KMS-11 (cell line): ENCODE results near the gene TIE1.

Source experiments
- H2AFZ ChIP-seq: fragments of 200-600 bp; sonication (generic); 2 replicates; pipeline ENCODE4 v1.6.1; 2016; ENCODE audit warnings: antibody characterized with exemption, mixed run types, low read depth
- H3K27ac ChIP-seq: fragments of 200-600 bp; sonication (generic); 2 replicates; pipeline ENCODE4 v1.6.1; 2016; ENCODE audit warnings: mild to moderate bottlenecking, mixed run types
- H3K27me3 ChIP-seq: fragments of 200-600 bp; sonication (generic); 2 replicates; pipeline ENCODE4 v1.6.1; 2017; ENCODE audit warnings: mild to moderate bottlenecking, low read depth, mixed run types, moderate library complexity; ENCODE audit not compliant: insufficient read depth
- H3K36me3 ChIP-seq: fragments of 200-600 bp; sonication (generic); 2 replicates; pipeline ENCODE4 v1.6.1; 2017; ENCODE audit warnings: mild to moderate bottlenecking, mixed run types; ENCODE audit not compliant: insufficient read depth
- H3K4me1 ChIP-seq: fragments of 200-600 bp; sonication (generic); 2 replicates; pipeline ENCODE4 v1.6.1; 2016; ENCODE audit warnings: mild to moderate bottlenecking, low read depth, mixed run types; ENCODE audit not compliant: poor library complexity, severe bottlenecking
- H3K4me2 ChIP-seq: fragments of 200-600 bp; sonication (generic); 2 replicates; pipeline ENCODE4 v1.7.0; 2016; ENCODE audit warnings: mild to moderate bottlenecking, mixed run types
- H3K4me3 ChIP-seq: fragments of 200-600 bp; sonication (generic); IDR thresholded peaks from 2 replicates; pipeline ENCODE4 v1.6.1; 2017; ENCODE audit warnings: low read depth, low read length, mixed read lengths; ENCODE audit not compliant: insufficient read depth
- H3K79me2 ChIP-seq: fragments of 200-600 bp; sonication (generic); 2 replicates; pipeline ENCODE4 v1.6.1; 2016; ENCODE audit warnings: low read depth, mixed run types; ENCODE audit not compliant: insufficient read depth
- H3K9ac ChIP-seq: fragments of 200-600 bp; sonication (generic); 2 replicates; pipeline ENCODE4 v1.6.1; 2016; ENCODE audit warnings: mild to moderate bottlenecking, mixed run types
- H4K20me1 ChIP-seq: fragments of 200-600 bp; sonication (generic); 2 replicates; pipeline ENCODE4 v1.6.1; 2016; ENCODE audit warnings: mild to moderate bottlenecking, mixed run types; ENCODE audit not compliant: insufficient read depth
- CTCF ChIP-seq: fragments of 200-600 bp; sonication (generic); conservative IDR thresholded peaks from 2 replicates; pipeline ENCODE4 v1.6.1; 2017; ENCODE audit warnings: low read depth, mild to moderate bottlenecking, antibody characterized with exemption, low read length, moderate library complexity, mixed read lengths

TIE1 gene

DNA sequence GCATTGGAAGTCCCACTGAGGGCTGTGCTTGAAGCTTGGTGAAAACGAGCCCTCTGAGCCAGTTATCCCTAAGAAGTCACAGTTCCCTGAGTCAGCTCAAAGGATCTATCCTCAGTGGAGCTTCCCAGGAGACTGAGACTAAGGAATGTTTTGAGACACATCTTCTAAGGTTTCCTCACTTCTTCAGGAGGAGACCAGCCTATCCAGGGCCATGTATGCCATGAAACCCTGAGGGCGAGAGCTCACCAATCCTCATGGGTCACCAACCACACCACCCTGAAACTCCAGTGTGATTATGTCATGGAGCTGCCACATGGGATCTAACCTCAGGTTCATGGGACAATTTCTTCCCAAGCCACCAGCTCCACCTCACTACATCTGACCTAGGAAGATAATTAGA, 7.6 kb upstream of the TIE1 start:
- no peak overlapping the region for H3K27ac ChIP-seq
- peaks cover 23% of the 10 kb centered on the region for H3K4me1 ChIP-seq
- H3K4me2 ChIP-seq, result no peak overlapping the region
- no peaks in the 10 kb centered on the region for H3K27me3 ChIP-seq
- H3K4me3 ChIP-seq, result no peak overlapping the region
- H4K20me1 ChIP-seq, result no peaks in the 10 kb centered on the region
- H2AFZ ChIP-seq, result no peak overlapping the region
- H3K9ac ChIP-seq, result no peak overlapping the region
- H3K36me3 ChIP-seq, result no peaks in the 10 kb centered on the region
- no peak for TF ChIP-seq CTCF
- H3K79me2 ChIP-seq, result no peaks in the 10 kb centered on the region

- H3K79me2 ChIP-seq, result no peaks in the 10 kb centered on the region
- TF ChIP-seq CTCF, result no peak
- 0 out of 2 replicates have a peak overlapping the region, but pooled peaks have one; percentile 56 for H3K4me2 ChIP-seq
- peaks cover 23% of the 10 kb centered on the region for H3K4me1 ChIP-seq
- no peaks in the 10 kb centered on the region for H4K20me1 ChIP-seq
- H3K27me3 ChIP-seq, result no peaks in the 10 kb centered on the region
- no peak overlapping the region for H3K9ac ChIP-seq
- H2AFZ ChIP-seq, result no peak overlapping the region
- H3K36me3 ChIP-seq, result no peaks in the 10 kb centered on the region
- H3K4me3 ChIP-seq, result no peak overlapping the region
- H3K27ac ChIP-seq, result no peak overlapping the region
Measured at GRCh38 chr1:43293896-43294760, 6.7 kb upstream of the TIE1 start.

DNA sequence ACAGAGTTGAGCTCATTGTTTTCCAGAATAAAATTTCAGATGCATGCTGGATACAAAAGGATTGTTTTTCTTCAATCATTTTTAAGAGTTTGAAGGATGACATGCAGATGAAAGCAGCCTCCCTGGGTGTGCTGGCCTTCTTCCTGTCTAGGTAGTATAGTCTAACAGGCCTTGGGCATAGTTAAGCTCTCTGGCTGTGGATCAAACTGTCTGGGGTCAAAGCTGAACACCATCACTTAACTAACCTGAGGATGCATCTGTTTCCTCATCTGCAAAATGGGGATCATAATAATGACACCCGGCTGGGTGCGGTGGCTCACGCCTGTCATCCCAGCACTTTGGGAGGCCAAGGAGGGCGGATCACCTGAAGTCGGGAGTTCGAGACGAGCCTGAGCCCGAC, 6.0 kb upstream of the TIE1 start:
- no peak overlapping the region for H2AFZ ChIP-seq
- peaks cover 23% of the 10 kb centered on the region for H3K4me1 ChIP-seq
- no peak overlapping the region for H3K9ac ChIP-seq
- no peak overlapping the region for H3K27ac ChIP-seq
- no peaks in the 10 kb centered on the region for H3K79me2 ChIP-seq
- no peak overlapping the region for H3K4me3 ChIP-seq
- TF ChIP-seq CTCF, result no peak
- H3K27me3 ChIP-seq, result no peaks in the 10 kb centered on the region
- no peaks in the 10 kb centered on the region for H3K36me3 ChIP-seq
- peak overlapping the region; percentile 56; the same call in 1 of the 2 replicates for H3K4me2 ChIP-seq
- no peaks in the 10 kb centered on the region for H4K20me1 ChIP-seq

- H2AFZ ChIP-seq, result peak overlapping the region; percentile 29; the same call in 1 of the 2 replicates
Measured at GRCh38 chr1:43296207-43296606, 4.6 kb upstream of the TIE1 start.

More at GRCh38 chr1:43296207-43296606, 4.6 kb upstream of the TIE1 start:
- peak overlapping the region; percentile 34; the same call in 1 of the 2 replicates for H3K27ac ChIP-seq
- no peaks in the 10 kb centered on the region for H3K27me3 ChIP-seq
- no peaks in the 10 kb centered on the region for H4K20me1 ChIP-seq
- TF ChIP-seq CTCF, result no peak
- no peaks in the 10 kb centered on the region for H3K36me3 ChIP-seq
- H3K79me2 ChIP-seq, result no peaks in the 10 kb centered on the region
- peaks cover 23% of the 10 kb centered on the region for H3K4me1 ChIP-seq
- no peak overlapping the region for H3K4me3 ChIP-seq
- no peak overlapping the region; the same call in 1 of the 2 replicates for H3K9ac ChIP-seq
- H3K4me2 ChIP-seq, result peak overlapping the region; percentile 56; the same call in 1 of the 2 replicates
